GM12864 (cell line): ENCODE data around the gene XK.
"Not testable (repeated sequence)": the region's sequence is repeated elsewhere in the genome, so short reads cannot be mapped to it uniquely, and the experiment has no call there.

Source experiments
- DNase-seq: peaks from one replicate; pipeline ENCODE4 v3.0.0-alpha.2; 2011; ENCODE audit warnings: low read depth
- H3K4me3 ChIP-seq: 2 replicates; pipeline ENCODE4 v1.5.1; 2011; ENCODE audit warnings: mild to moderate bottlenecking, low read depth, low read length, control low read depth
- TF ChIP-seq, protein P1 (sequence below): IDR thresholded peaks from 2 replicates; pipeline ENCODE4 v1.5.1; 2011; ENCODE audit warnings: low read depth, mild to moderate bottlenecking, moderate library complexity, low read length, control low read depth, inconsistent platforms; ENCODE audit errors: missing control alignments

The XK gene, protein sequence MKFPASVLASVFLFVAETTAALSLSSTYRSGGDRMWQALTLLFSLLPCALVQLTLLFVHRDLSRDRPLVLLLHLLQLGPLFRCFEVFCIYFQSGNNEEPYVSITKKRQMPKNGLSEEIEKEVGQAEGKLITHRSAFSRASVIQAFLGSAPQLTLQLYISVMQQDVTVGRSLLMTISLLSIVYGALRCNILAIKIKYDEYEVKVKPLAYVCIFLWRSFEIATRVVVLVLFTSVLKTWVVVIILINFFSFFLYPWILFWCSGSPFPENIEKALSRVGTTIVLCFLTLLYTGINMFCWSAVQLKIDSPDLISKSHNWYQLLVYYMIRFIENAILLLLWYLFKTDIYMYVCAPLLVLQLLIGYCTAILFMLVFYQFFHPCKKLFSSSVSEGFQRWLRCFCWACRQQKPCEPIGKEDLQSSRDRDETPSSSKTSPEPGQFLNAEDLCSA

DNA sequence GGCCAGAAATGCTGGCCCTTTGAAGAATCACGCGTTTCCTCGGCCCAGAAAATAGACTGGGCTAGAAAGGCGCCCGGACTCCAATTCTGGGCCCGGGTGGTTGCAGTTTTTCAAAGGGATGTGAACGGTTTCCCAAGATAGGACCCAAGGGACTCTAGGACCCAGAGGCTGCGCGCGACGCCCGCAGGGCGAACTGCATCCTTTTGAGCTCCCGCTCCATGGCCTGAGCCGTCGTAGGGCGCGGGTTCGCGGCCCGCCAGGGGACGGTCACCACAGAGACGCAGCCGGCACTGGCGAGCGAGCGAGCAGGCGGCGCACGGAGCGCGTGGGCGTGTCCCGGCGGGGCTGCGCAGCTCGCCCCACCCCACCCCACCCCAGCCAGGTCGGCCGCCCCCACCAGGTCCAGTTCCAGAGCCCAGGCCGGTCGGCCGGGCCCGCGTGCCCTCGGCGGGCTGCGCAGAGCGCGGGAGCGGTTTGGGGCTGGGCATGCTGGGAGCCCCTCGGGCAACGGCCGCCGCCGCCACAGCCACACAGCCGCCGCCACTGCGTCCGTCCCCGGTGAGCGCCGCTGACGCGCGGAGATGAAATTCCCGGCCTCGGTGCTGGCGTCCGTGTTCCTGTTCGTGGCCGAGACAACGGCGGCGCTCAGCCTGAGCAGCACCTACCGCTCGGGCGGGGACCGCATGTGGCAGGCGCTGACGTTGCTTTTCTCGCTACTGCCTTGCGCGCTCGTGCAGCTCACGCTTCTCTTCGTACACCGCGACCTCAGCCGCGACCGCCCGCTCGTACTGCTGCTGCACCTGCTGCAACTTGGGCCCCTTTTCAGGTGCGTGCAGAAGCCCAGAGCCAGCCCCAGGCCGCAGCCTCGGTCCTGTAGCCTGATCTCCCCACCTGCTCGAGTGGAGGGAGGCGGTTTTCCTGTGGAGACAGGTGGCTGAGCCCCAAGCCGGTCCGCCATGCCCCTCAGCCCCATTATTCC, at the start of gene XK:
XK (plus strand) TSS at position 411 of the 979 bp plus-strand sequence; CDS start at position 582, 171 bp downstream.
- DNase-seq, result no peak
- TF ChIP-seq, protein P1, sequence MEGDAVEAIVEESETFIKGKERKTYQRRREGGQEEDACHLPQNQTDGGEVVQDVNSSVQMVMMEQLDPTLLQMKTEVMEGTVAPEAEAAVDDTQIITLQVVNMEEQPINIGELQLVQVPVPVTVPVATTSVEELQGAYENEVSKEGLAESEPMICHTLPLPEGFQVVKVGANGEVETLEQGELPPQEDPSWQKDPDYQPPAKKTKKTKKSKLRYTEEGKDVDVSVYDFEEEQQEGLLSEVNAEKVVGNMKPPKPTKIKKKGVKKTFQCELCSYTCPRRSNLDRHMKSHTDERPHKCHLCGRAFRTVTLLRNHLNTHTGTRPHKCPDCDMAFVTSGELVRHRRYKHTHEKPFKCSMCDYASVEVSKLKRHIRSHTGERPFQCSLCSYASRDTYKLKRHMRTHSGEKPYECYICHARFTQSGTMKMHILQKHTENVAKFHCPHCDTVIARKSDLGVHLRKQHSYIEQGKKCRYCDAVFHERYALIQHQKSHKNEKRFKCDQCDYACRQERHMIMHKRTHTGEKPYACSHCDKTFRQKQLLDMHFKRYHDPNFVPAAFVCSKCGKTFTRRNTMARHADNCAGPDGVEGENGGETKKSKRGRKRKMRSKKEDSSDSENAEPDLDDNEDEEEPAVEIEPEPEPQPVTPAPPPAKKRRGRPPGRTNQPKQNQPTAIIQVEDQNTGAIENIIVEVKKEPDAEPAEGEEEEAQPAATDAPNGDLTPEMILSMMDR, result no peak
- H3K4me3 ChIP-seq, result peak within 1 kb of the TSS; percentile 48

DNA sequence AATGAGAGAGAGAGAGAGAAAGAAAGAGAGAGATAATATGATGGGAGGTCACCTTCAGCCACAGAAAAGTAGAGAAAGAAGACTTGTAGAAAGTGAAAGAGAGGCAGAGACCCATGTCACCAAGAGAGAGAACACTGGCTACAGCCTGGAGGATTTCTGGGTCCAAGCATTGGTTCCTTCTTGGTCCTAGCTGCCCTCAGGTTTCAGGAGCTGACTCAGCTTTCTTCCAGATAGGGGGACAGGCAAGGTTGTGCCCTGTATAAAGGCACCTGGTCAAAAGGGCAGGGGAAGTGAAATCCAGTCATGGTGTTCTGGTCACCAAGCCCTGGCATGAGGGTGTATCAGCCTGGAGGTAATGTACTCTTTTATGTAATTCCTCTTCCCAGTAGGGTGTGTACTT, 47.5 kb upstream of the XK start:
- H3K4me3 ChIP-seq, result no peak overlapping the region
- TF ChIP-seq, protein P1, result no peak
- DNase-seq, result no peak

DNA sequence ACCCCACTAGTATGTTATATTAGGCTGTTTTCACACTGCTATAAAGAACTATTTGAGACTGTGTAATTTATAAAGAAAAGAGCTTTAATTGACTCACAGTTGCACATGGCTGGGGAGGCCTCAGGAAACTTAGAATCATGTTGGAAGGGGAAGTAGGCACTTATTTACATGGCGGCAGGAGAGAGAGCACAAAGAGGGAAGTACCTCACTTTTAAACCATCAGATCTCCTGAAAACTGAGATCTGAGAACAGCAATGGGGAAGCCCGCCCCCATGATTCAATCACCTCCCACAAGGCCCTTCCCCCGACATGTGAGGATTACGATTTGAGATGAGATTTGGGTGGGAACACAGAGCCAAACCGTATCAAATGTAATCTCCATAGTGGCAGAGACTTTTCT, 45.4 kb upstream of the XK start:
- TF ChIP-seq, protein P1, result no peak
- no peak overlapping the region for H3K4me3 ChIP-seq
- DNase-seq, result no peak

DNA sequence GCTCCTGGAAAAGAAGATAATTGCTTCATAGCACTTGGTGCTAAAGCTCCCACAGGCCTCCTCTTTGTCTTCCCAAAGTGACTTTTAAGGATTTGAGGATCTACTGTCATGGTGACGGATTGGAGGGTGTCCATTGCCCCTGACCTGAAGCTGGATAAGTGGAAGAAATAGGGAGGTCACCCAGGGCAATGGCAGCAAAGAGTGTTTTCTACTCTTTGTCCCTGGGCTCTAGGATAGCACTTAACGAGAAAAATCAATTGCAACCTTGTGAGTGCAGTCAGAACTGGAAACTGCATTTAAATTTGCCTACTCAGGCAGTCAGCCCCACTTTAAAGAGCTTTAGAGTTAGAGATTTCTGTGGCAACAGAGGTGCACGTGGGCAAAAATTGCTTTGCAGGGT, 43.7 kb upstream of the XK start:
- TF ChIP-seq, protein P1, result no peak
- DNase-seq, result no peak
- H3K4me3 ChIP-seq, result no peak overlapping the region

DNA sequence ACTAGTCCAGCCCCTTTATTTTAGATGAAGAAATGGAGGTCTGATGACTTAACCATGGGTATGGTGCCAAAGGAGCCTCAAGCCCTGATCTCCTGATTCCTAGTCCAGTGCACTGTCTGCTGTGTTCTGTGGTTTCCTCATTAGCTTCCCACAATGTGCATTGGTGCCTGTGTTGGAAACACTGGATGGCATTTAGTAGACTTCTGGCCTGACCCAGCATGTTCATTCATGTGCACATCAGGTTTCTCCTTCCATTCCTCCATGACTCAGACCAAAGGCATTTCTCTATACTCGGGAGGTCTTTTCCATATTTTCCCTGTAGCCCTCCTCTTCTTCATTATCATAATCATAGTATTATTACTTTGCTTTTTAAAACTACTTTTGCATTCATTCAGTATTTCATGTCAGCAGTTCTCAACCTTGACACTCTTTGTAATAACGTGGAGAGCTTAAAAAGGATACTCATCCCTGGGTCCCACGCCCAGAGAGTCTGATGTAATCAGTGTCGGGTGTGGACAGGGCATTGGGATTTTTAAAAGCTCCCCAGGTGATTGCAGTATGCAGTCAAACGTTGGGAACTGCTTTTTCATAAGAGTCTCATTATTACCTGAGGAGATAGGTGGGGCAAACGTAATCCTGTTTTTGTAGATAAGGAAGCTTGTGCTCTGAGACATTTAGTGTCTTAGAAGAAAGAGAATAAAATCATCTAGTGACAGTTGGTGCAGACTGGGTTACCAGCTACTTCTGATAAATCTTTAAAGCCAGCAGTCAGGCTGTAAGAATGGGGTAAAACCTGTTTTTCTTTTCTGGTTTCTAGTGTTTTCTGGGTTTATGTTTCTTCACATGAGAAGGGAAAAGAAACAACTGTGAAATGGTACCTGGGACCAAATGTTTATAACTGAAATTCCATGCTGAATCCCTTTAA, 40.9 kb upstream of the XK start:
- TF ChIP-seq, protein P1, result no peak
- no peak overlapping the region for H3K4me3 ChIP-seq
- DNase-seq, result no peak

DNA sequence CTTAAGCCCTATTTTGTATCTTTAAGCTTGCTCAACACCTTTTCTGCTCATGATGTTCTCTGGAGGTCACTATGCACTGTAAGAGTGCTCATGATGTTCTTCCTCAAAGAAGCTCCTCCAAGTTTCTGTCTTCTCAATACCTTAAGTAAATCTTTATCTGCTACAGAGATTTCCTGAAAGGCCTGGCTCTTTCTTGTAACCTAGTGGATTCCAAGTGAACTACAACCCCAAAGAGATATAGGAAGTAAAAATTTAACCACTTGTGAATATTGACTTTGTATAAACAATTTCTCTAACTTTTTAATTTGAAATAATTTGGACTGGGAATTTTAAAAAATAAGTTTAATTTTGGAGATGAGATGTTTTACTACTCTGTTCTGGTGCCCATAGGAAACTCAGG, 39.3 kb upstream of the XK start:
- H3K4me3 ChIP-seq, result no peak overlapping the region
- TF ChIP-seq, protein P1, result no peak
- DNase-seq, result no peak

DNA sequence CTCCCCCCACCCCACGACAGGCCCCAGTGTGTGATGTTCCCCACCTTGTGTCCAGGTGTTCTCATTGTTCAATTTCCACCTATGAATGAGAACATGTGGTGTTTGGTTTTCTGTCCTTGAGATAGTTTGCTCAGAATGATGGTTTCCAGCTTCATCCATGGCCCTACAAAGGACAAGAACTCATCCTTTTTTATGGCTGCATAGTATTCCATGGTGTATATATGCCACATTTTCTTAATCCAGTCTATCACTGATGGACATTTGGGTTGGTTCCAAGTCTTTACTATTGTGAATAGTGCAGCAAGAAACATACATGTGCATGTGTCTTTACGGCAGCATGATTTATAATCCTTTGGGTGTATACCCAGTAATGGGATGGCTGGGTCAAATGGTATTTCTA, 34.7 kb upstream of the XK start:
- not testable (repeated sequence) for DNase-seq, H3K4me3 ChIP-seq
